ENCODE data around the gene SNX8.

Gene SNX8

DNA sequence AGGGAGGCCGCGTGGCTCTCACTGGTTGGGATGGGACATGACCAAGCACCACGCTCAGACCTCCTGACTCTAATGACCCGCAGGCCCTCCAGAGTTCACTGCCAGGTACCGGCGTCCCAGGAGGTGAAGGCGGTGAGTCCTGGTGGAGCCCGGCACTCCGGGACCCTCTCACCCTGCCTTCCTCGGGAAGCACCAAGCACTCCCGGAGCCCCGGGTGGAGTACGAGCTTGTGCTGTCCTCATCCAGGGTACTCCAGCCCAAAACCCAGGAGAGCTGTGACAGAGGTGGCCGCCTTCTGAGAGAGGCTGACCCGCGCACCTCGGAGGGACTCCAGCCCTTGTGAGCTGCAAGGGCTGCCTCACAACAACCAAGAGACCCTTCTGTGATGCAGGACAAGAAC lies 90.9 kb downstream of the SNX8 start:
- Histone ChIP-seq H3K27me3 (ENCODE audit: insufficient read depth, poor library complexity, severe bottlenecking) (no peaks in the 10 kb centered on the region), H3K36me3 (ENCODE audit: low read depth) (peaks cover 52% of the 10 kb centered on the region), H3K27ac (ENCODE audit: poor library complexity, severe bottlenecking) (no peak overlapping the region), H3K9me3 (ENCODE audit: severe bottlenecking) (no peaks in the 10 kb centered on the region), H3K4me3 (ENCODE audit: severe bottlenecking) (no peak overlapping the region), H3K4me1 (ENCODE audit: insufficient read depth, poor library complexity, severe bottlenecking) (peaks cover 14% of the 10 kb centered on the region)
- ATAC-seq (ENCODE audit: low read depth) (no peak), DNase-seq (ENCODE audit: low spot score) (peak; percentile 45)
- TF ChIP-seq, protein P1, sequence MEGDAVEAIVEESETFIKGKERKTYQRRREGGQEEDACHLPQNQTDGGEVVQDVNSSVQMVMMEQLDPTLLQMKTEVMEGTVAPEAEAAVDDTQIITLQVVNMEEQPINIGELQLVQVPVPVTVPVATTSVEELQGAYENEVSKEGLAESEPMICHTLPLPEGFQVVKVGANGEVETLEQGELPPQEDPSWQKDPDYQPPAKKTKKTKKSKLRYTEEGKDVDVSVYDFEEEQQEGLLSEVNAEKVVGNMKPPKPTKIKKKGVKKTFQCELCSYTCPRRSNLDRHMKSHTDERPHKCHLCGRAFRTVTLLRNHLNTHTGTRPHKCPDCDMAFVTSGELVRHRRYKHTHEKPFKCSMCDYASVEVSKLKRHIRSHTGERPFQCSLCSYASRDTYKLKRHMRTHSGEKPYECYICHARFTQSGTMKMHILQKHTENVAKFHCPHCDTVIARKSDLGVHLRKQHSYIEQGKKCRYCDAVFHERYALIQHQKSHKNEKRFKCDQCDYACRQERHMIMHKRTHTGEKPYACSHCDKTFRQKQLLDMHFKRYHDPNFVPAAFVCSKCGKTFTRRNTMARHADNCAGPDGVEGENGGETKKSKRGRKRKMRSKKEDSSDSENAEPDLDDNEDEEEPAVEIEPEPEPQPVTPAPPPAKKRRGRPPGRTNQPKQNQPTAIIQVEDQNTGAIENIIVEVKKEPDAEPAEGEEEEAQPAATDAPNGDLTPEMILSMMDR (IDR thresholded peaks at IDR 0.05; ENCODE audit: poor library complexity, severe bottlenecking) = no peak

DNA sequence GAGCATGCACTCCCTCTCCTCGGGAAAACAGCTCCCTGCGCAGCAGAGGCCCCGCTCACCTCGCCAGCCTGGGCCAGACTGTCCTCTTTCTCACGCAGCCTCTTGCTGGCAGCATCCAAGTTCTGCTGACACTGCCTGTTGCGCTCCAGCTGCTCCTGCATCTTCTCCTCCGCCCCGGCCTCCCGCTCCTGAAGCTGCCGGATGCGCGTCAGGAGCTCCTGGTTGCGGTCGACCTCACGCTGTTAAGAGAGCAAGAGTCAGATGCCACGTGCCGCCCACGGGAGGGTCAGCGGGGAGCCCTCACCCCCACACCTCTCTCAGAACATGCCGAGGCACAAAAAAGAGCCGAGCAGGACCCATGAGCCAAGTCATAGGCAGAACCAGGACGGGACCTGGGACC lies 91.7 kb downstream of the SNX8 start:
- no peaks in the 10 kb centered on the region for H3K9me3 ChIP-seq (ENCODE audit: severe bottlenecking)
- H3K4me1 ChIP-seq (ENCODE audit: insufficient read depth, poor library complexity, severe bottlenecking) = peaks cover 14% of the 10 kb centered on the region
- no peak overlapping the region for H3K27ac ChIP-seq (ENCODE audit: poor library complexity, severe bottlenecking)
- no peak overlapping the region for H3K4me3 ChIP-seq (ENCODE audit: severe bottlenecking)
- peaks cover 58% of the 10 kb centered on the region for H3K36me3 ChIP-seq (ENCODE audit: low read depth)
- ATAC-seq (ENCODE audit: low read depth) (no peak), DNase-seq (ENCODE audit: low spot score) (peak; percentile 66)
- no peaks in the 10 kb centered on the region for H3K27me3 ChIP-seq (ENCODE audit: insufficient read depth, poor library complexity, severe bottlenecking)
- TF ChIP-seq, protein P1 (IDR thresholded peaks at IDR 0.05; ENCODE audit: poor library complexity, severe bottlenecking) = no peak

DNA sequence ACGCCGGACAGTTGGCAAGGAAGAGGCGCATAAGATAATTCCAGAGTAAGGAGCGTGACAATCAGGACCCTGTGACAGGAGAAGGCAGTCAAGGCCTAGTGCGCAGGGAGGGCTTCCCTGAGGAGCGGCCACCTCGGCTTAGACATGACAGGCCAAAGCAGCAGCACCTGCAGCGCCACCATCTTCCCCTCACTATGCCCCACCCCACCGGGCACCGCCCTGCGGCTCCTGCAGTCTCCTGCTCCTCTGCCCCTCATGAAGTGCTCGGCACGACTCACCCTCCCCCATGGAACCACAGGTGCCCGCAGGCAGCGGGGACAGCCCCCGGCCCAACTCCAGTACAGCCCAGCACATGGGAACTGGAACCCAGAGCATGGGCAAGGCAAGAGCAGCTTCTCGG lies 93.3 kb downstream of the SNX8 start:
- H3K27ac ChIP-seq (ENCODE audit: poor library complexity, severe bottlenecking) = no peak overlapping the region
- H3K27me3 ChIP-seq (ENCODE audit: insufficient read depth, poor library complexity, severe bottlenecking) = no peaks in the 10 kb centered on the region
- ATAC-seq (ENCODE audit: low read depth) = no peak
- H3K4me1 ChIP-seq (ENCODE audit: insufficient read depth, poor library complexity, severe bottlenecking) = peaks cover 14% of the 10 kb centered on the region
- TF ChIP-seq, protein P1 (IDR thresholded peaks at IDR 0.05; ENCODE audit: poor library complexity, severe bottlenecking) = no peak
- peaks cover 58% of the 10 kb centered on the region for H3K36me3 ChIP-seq (ENCODE audit: low read depth)
- no peak overlapping the region for H3K4me3 ChIP-seq (ENCODE audit: severe bottlenecking)
- no peaks in the 10 kb centered on the region for H3K9me3 ChIP-seq (ENCODE audit: severe bottlenecking)
- DNase-seq (ENCODE audit: low spot score) = peak; percentile 61

DNA sequence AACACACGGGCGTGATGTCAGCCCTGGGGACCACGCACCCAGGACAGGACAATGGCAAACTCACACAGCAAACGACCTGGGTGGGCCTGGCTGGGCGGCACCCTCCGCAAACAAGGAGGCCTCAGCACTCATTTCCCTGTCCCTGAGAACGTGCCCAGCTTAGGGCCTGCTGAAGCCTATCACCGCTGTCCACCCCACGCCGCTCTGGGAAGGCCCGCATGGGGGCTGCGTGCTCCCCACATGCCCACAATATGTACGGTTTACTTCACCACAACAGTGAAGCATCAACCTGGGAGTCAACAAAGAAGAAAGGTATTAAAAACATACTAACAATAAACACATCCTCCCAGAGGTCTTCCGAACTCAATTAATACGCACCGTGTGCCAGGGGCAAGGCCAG lies 93.7 kb downstream of the SNX8 start:
- Histone ChIP-seq H3K4me1 (ENCODE audit: insufficient read depth, poor library complexity, severe bottlenecking) (peaks cover 9% of the 10 kb centered on the region), H3K27ac (ENCODE audit: poor library complexity, severe bottlenecking) (no peak overlapping the region), H3K4me3 (ENCODE audit: severe bottlenecking) (no peak overlapping the region), H3K27me3 (ENCODE audit: insufficient read depth, poor library complexity, severe bottlenecking) (no peaks in the 10 kb centered on the region), H3K36me3 (ENCODE audit: low read depth) (peaks cover 56% of the 10 kb centered on the region), H3K9me3 (ENCODE audit: severe bottlenecking) (no peaks in the 10 kb centered on the region)
- no peak for ATAC-seq (ENCODE audit: low read depth)
- TF ChIP-seq, protein P1 (IDR thresholded peaks at IDR 0.05; ENCODE audit: poor library complexity, severe bottlenecking) = no peak
- DNase-seq (ENCODE audit: low spot score) = no peak

DNA sequence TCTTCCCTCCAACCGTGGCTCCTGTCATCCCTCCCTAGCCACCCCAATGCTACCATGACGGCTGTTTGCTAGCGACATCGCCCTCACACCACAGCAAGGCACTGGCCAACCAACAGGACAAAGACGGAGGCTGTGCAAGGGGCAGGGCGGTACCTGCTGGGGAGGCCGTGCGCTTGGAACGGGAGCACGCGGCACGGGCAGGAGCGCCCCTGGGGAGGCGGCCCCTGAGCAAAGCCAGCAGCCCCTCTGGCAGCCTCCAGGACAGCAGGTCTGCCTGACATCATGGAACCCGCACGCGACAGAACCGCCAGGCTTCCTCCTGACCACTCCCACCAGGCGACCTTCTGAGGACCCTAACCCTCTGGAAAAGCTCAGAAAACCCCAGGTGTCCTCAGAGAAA lies 94.2 kb downstream of the SNX8 start:
- ATAC-seq (ENCODE audit: low read depth) = no peak
- H3K27me3 ChIP-seq (ENCODE audit: insufficient read depth, poor library complexity, severe bottlenecking) = no peaks in the 10 kb centered on the region
- TF ChIP-seq, protein P1 (IDR thresholded peaks at IDR 0.05; ENCODE audit: poor library complexity, severe bottlenecking) = no peak
- no peak overlapping the region for H3K27ac ChIP-seq (ENCODE audit: poor library complexity, severe bottlenecking)
- H3K4me3 ChIP-seq (ENCODE audit: severe bottlenecking) = no peak overlapping the region
- peaks cover 4% of the 10 kb centered on the region for H3K4me1 ChIP-seq (ENCODE audit: insufficient read depth, poor library complexity, severe bottlenecking)
- peak; percentile 58 for DNase-seq (ENCODE audit: low spot score)
- peaks cover 57% of the 10 kb centered on the region for H3K36me3 ChIP-seq (ENCODE audit: low read depth)
- no peaks in the 10 kb centered on the region for H3K9me3 ChIP-seq (ENCODE audit: severe bottlenecking)

Data from RWPE2 (cell line).